Mesothelial cell of epicardium (in vitro differentiated cells): Measurements from ENCODE around the gene IL1RL2. TPM values are rescaled to one million over a fixed set of nuclear protein-coding genes. Genes with fewer than 3 reads are reported as not detected.

ENCODE experiments used
- DNase-seq, 2 experiments: peaks; one replicate each; pipeline ENCODE4 v3.0.0; 2021; ENCODE audit warnings: low spot score in 2 of 2; ENCODE audit not compliant: unreplicated experiment in 2 of 2
- H3K27ac Mint-ChIP-seq: 2 replicates; pipeline ENCODE4 v1.8.0; 2021; ENCODE audit warnings: mixed read lengths
- H3K27me3 Mint-ChIP-seq: 2 replicates; pipeline ENCODE4 v1.8.0; 2021; ENCODE audit warnings: low read depth, mixed read lengths
- H3K36me3 Mint-ChIP-seq: 2 replicates; pipeline ENCODE4 v1.8.0; 2021; ENCODE audit warnings: mixed read lengths
- H3K4me1 Mint-ChIP-seq: 2 replicates; pipeline ENCODE4 v1.8.0; 2021; ENCODE audit warnings: mixed read lengths
- H3K4me3 Mint-ChIP-seq: 2 replicates; pipeline ENCODE4 v1.8.0; 2021; ENCODE audit warnings: mild to moderate bottlenecking, moderate library complexity, mixed read lengths
- H3K9me3 Mint-ChIP-seq: 2 replicates; pipeline ENCODE4 v1.8.0; 2021; ENCODE audit warnings: mixed read lengths
- CTCF ChIP-seq: fragments of 200-600 bp; sonication (generic); IDR thresholded peaks from one replicate; pipeline ENCODE4 v1.5.0; 2021; ENCODE audit warnings: antibody characterized with exemption; ENCODE audit not compliant: unreplicated experiment
- total RNA-seq: library from RNA; stranded (reverse); gene quantifications from 3 replicates; pipeline ENCODE4 v1.2.1, GENCODE V29; 2021

The IL1RL2 gene
- total RNA-seq, 1 donor from 2014 or later, result not detected

- Mint-ChIP-seq H3K36me3 (no peaks in the 10 kb centered on the region), H3K4me3 (no peak overlapping the region)
Observed at GRCh38 chr2:102190430-102191107, 3.7 kb downstream of the IL1RL2 start.

GRCh38 chr2:102191501-102191900 is 4.7 kb downstream of the IL1RL2 start:
- TF ChIP-seq CTCF, result no peak
- Mint-ChIP-seq H3K36me3 (no peaks in the 10 kb centered on the region), H3K9me3 (no peaks in the 10 kb centered on the region), H3K27ac (no peak overlapping the region), H3K27me3 (peaks cover 18% of the 10 kb centered on the region), H3K4me3 (no peak overlapping the region), H3K4me1 (peaks cover 4% of the 10 kb centered on the region)
- no peak for DNase-seq

More at GRCh38 chr2:102190430-102191107, 3.7 kb downstream of the IL1RL2 start:
- DNase-seq, result no peak
- Mint-ChIP-seq H3K27me3 (peaks cover 23% of the 10 kb centered on the region), H3K27ac (no peak overlapping the region), H3K9me3 (no peaks in the 10 kb centered on the region), H3K4me1 (peaks cover 4% of the 10 kb centered on the region)
- no peak for TF ChIP-seq CTCF

- Mint-ChIP-seq H3K4me1 (no peaks in the 10 kb centered on the region), H3K36me3 (no peaks in the 10 kb centered on the region), H3K9me3 (no peaks in the 10 kb centered on the region), H3K4me3 (no peak overlapping the region), H3K27me3 (peaks cover 7% of the 10 kb centered on the region), H3K27ac (no peak overlapping the region)
- DNase-seq, result no peak
- no peak for TF ChIP-seq CTCF
Observed at GRCh38 chr2:102193074-102193473, 6.3 kb downstream of the IL1RL2 start.

DNA sequence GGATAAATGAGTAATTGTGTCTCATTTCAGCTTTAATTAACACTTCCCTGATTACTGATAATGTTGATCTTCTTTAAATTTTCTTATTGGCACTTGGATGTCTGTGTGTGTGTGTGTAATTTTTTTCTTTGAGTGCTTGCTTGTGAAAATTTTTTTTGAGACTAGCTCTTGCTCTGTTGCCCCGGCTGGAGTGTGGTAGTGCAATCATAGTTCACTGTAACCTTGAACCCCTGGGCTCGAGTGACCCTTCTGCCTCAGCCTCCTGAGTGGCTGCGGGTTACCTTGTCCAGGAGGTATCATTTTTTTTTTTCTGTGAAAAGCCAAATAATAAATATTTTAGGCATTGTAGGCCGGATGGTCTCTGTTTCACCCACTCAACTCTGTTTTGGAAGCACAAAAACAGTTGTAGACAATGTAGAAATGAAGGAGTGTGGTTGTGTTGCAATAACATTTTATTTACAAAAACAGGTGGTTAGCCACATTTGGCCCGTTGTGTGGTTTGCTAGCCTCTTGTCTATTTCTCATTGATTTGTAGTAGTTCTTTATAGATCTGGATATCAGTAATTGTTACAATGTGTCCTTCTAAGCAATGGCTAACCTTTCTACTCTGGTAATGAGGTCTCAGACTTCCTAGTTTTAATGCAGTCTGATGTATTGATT is 7.9 kb downstream of the IL1RL2 start:
- Mint-ChIP-seq H3K4me1 (no peaks in the 10 kb centered on the region), H3K36me3 (no peaks in the 10 kb centered on the region), H3K4me3 (no peak overlapping the region), H3K9me3 (no peaks in the 10 kb centered on the region), H3K27ac (no peak overlapping the region), H3K27me3 (no peaks in the 10 kb centered on the region)
- no peak for DNase-seq
- no peak for TF ChIP-seq CTCF

DNA sequence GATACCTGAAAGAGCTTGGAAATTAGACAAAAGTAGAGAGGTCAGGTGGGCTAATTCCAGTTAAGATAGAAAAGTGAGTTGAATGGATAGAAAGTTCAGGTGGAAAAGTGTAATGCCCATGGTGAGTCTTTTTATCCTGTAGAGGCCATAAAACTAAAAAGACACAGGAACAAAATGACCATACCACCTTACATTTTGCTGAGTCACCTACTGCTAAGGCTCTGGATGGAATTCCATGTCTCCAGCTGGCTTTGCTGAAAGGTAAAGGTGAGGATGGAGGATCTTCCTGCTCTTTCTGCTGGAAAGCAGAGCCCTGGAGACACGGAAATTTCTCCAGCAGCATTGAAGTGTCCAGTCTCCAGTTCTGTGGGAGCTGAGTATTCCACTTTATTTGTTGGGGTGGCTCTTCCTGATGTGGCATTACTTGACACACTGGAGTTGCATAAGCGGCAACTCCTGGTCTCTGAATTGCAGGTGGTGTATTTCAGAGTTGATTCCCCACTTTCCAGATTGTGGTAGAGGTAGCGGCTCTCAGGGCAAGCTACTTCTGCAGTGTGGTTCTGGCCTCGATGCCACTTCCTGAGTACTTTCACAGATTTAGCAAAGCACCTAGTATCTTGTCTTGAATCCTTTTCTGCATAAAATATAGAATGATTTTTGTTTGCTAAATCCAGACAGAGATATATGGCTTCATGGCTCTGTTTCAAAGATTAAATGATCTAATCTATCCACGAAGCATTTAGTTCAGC is 10.7 kb downstream of the IL1RL2 start:
- H3K27me3 Mint-ChIP-seq, result no peaks in the 10 kb centered on the region
- no peak overlapping the region for H3K4me3 Mint-ChIP-seq
- DNase-seq, result no peak
- no peak for TF ChIP-seq CTCF
- H3K9me3 Mint-ChIP-seq, result no peaks in the 10 kb centered on the region
- no peaks in the 10 kb centered on the region for H3K36me3 Mint-ChIP-seq
- H3K4me1 Mint-ChIP-seq, result no peaks in the 10 kb centered on the region
- H3K27ac Mint-ChIP-seq, result no peak overlapping the region
